ENCODE measurements around the gene MED28. TPM values are rescaled to one million over a fixed set of nuclear protein-coding genes. Genes with fewer than 3 reads are reported as not detected.

The MED28 gene
- polyA plus RNA-seq, 1 of the 3 experiments (the other 2 are of a cell fraction): 7.5 TPM

DNA sequence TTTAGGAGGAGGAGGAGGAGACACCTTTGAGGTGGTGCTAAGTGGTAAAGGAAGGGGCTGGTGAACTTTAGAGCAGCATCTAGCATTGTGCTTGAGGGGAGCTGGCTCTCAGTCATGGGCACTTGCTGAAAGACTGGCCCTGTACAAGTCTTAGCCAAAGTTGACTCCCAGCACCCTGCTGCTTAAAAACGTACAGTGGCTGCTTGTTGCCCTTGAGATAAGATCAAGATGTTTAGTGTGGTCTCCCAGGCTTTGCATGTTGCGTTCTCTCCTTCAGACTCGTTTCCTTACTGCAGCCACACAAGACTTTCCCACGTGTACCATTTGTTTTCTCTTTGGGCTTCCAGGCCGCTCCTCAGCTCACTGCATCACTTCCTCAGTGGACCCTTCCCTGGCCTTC is 1.8 kb downstream of the MED28 start:
- no peak for DNase-seq
- WGBS (ENCODE audit: low lambda C conversion rate): 68% methylated on average over 5 of the region's 5 CpGs
- H3K9me2 ChIP-seq: no peaks in the 10 kb centered on the region
- H3K36me3 ChIP-seq (replicated peaks in 1 of 2; ENCODE audit: control insufficient read depth in 1 of 2, insufficient read depth in 2 of 2, low read length in 1 of 2): peaks cover 20 to 23% of the 10 kb centered on the region in 2 experiments
- no peaks in the 10 kb centered on the region for H3K27me3 ChIP-seq (ENCODE audit: insufficient read depth)
- peak overlapping the region in 1 of 2 experiments; percentile 80; a peak in 2 of 4 replicates for H3K4me3 ChIP-seq (ENCODE audit: low read depth in 2 of 2, low read length in 1 of 2)
- H3F3A ChIP-seq (replicated peaks; ENCODE audit: insufficient read depth): peaks cover 21% of the 10 kb centered on the region
- peak overlapping the region; percentile 83 for H3K4me2 ChIP-seq
- H3K9me3 ChIP-seq: no peaks in the 10 kb centered on the region
- no peak overlapping the region for H3K27ac ChIP-seq (ENCODE audit: low read depth in 2 of 2, low read length in 1 of 2)
- ChIA-PET POLR2A (no interaction called here), CTCF (no interaction called here)
- H3K4me1 ChIP-seq (ENCODE audit: control insufficient read depth in 1 of 2, insufficient read depth in 2 of 2, low read depth in 1 of 2, low read length in 1 of 2): peaks cover 6 to 7% of the 10 kb centered on the region in 2 experiments; a peak in 2 of 4 replicates
- no peak overlapping the region for H2AFZ ChIP-seq (ENCODE audit: low read depth)
- peaks cover 67% of the 10 kb centered on the region for H3K79me2 ChIP-seq (ENCODE audit: insufficient read depth)
- TF ChIP-seq PBX3 (IDR thresholded peaks at IDR 0.05): no peak
- TF ChIP-seq MAX (IDR thresholded peaks at IDR 0.05; ENCODE audit: low read depth): no peak
- H4K20me1 ChIP-seq (ENCODE audit: insufficient read depth): peaks cover 52% of the 10 kb centered on the region
- H3K9ac ChIP-seq: no peak overlapping the region

GRCh38 chr4:17618926-17619325 is 4.5 kb downstream of the MED28 start:
- peaks cover 52% of the 10 kb centered on the region for H4K20me1 ChIP-seq (ENCODE audit: insufficient read depth)
- no peak overlapping the region for H2AFZ ChIP-seq (ENCODE audit: low read depth)
- H3K79me2 ChIP-seq (ENCODE audit: insufficient read depth): peaks cover 88% of the 10 kb centered on the region
- peak overlapping the region; percentile 37; the same call in 1 of the 2 replicates for H3K4me2 ChIP-seq
- no peak overlapping the region for H3K9ac ChIP-seq
- no peaks in the 10 kb centered on the region for H3K9me2 ChIP-seq
- peak overlapping the region in 1 of 2 experiments; percentile 55; a peak in 2 of 4 replicates for H3K27ac ChIP-seq (ENCODE audit: low read depth in 2 of 2, low read length in 1 of 2)
- H3K27me3 ChIP-seq (ENCODE audit: insufficient read depth): no peaks in the 10 kb centered on the region
- H3K9me3 ChIP-seq: no peaks in the 10 kb centered on the region
- H3K4me3 ChIP-seq (ENCODE audit: low read depth in 2 of 2, low read length in 1 of 2): no peak overlapping the region
- DNase-seq: no peak
- H3K36me3 ChIP-seq (replicated peaks in 1 of 2; ENCODE audit: control insufficient read depth in 1 of 2, insufficient read depth in 2 of 2, low read length in 1 of 2): peaks cover 44 to 46% of the 10 kb centered on the region in 2 experiments
- ChIA-PET CTCF (interaction anchor here (0.6 kb wide), 1 partner anchor 9 kb away, joined by 3 read pairs; no protein-coding TSS in a partner anchor), POLR2A (no interaction called here)
- H3K4me1 ChIP-seq (ENCODE audit: control insufficient read depth in 1 of 2, insufficient read depth in 2 of 2, low read depth in 1 of 2, low read length in 1 of 2): peaks cover 6 to 7% of the 10 kb centered on the region in 2 experiments; a peak in 2 of 4 replicates
- peaks cover 15% of the 10 kb centered on the region for H3F3A ChIP-seq (replicated peaks; ENCODE audit: insufficient read depth)
- TF ChIP-seq EZH2phosphoT487 (IDR thresholded peaks at IDR 0.05; ENCODE audit: borderline replicate concordance, low read depth): no peak
- no peak for TF ChIP-seq RFX5 (IDR thresholded peaks at IDR 0.05; ENCODE audit: low read length)
- no peak for TF ChIP-seq SIN3A (IDR thresholded peaks at IDR 0.05; ENCODE audit: borderline replicate concordance, low read depth, low read length)
- TF ChIP-seq CHD2 (IDR thresholded peaks at IDR 0.05; ENCODE audit: low read length, partially characterized antibody): no peak
- no peak for TF ChIP-seq USF2 (IDR thresholded peaks at IDR 0.05; ENCODE audit: borderline replicate concordance, low read depth, low read length)
- TF ChIP-seq SMC3 (IDR thresholded peaks at IDR 0.05; ENCODE audit: low read depth, low read length): no peak
- TF ChIP-seq GATA2 (CRISPR knock-in tag; IDR thresholded peaks at IDR 0.05): no peak
- no peak for TF ChIP-seq TAF1 (IDR thresholded peaks at IDR 0.05; ENCODE audit: borderline replicate concordance, low read depth, low read length)
- TF ChIP-seq, protein P1, sequence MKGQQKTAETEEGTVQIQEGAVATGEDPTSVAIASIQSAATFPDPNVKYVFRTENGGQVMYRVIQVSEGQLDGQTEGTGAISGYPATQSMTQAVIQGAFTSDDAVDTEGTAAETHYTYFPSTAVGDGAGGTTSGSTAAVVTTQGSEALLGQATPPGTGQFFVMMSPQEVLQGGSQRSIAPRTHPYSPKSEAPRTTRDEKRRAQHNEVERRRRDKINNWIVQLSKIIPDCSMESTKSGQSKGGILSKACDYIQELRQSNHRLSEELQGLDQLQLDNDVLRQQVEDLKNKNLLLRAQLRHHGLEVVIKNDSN (IDR thresholded peaks at IDR 0.05; ENCODE audit: borderline replicate concordance, low read depth): no peak
- no peak for TF ChIP-seq NFIC (IDR thresholded peaks at IDR 0.05; ENCODE audit: borderline replicate concordance)
- no peak for TF ChIP-seq ZBTB33 (IDR thresholded peaks at IDR 0.05; ENCODE audit: borderline replicate concordance, low read depth)
- no peak for TF ChIP-seq ELF1 (IDR thresholded peaks at IDR 0.05)
- 82% methylated on average over 1 of the region's 1 CpG for WGBS (ENCODE audit: low lambda C conversion rate)

Data from SK-N-SH (cell line).